HL-60 (cell line): ENCODE data around the gene TPGS2.

Experiments
- POLR2AphosphoS5 ChIP-seq: IDR thresholded peaks from 2 replicates; pipeline ENCODE4 v1.6.1; 2012; ENCODE audit warnings: low read depth
- TF ChIP-seq, protein P1 (sequence below): IDR thresholded peaks from one replicate; pipeline ENCODE4 v1.5.1; 2011; ENCODE audit warnings: low read length, control low read depth, inconsistent platforms; ENCODE audit not compliant: insufficient read depth
- TF ChIP-seq, protein P2 (sequence below): IDR thresholded peaks from 2 replicates; pipeline ENCODE4 v1.6.1; 2012; ENCODE audit warnings: low read depth; ENCODE audit not compliant: insufficient replicate concordance

DNA sequence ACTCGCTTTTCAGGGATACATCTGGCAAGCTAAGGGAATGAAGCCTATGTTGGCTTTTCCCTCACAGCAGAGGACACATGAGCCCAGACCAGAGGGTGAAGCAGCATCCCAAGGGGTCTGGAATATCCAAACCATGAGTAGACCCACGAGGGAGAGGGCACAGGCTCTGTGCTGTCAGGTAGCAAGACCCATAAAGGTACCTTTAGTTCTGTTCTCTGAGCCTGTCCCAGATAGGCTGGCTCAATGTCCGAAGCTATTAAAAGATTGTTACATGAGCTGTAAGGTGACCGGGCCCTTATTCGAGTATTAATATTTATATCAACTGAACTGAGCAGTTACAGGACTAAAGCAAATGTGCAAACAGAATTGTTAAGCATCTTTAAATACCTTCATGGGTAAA, 52.2 kb downstream of the TPGS2 start:
- TF ChIP-seq, protein P1, sequence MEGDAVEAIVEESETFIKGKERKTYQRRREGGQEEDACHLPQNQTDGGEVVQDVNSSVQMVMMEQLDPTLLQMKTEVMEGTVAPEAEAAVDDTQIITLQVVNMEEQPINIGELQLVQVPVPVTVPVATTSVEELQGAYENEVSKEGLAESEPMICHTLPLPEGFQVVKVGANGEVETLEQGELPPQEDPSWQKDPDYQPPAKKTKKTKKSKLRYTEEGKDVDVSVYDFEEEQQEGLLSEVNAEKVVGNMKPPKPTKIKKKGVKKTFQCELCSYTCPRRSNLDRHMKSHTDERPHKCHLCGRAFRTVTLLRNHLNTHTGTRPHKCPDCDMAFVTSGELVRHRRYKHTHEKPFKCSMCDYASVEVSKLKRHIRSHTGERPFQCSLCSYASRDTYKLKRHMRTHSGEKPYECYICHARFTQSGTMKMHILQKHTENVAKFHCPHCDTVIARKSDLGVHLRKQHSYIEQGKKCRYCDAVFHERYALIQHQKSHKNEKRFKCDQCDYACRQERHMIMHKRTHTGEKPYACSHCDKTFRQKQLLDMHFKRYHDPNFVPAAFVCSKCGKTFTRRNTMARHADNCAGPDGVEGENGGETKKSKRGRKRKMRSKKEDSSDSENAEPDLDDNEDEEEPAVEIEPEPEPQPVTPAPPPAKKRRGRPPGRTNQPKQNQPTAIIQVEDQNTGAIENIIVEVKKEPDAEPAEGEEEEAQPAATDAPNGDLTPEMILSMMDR: no peak
- TF ChIP-seq, protein P2, sequence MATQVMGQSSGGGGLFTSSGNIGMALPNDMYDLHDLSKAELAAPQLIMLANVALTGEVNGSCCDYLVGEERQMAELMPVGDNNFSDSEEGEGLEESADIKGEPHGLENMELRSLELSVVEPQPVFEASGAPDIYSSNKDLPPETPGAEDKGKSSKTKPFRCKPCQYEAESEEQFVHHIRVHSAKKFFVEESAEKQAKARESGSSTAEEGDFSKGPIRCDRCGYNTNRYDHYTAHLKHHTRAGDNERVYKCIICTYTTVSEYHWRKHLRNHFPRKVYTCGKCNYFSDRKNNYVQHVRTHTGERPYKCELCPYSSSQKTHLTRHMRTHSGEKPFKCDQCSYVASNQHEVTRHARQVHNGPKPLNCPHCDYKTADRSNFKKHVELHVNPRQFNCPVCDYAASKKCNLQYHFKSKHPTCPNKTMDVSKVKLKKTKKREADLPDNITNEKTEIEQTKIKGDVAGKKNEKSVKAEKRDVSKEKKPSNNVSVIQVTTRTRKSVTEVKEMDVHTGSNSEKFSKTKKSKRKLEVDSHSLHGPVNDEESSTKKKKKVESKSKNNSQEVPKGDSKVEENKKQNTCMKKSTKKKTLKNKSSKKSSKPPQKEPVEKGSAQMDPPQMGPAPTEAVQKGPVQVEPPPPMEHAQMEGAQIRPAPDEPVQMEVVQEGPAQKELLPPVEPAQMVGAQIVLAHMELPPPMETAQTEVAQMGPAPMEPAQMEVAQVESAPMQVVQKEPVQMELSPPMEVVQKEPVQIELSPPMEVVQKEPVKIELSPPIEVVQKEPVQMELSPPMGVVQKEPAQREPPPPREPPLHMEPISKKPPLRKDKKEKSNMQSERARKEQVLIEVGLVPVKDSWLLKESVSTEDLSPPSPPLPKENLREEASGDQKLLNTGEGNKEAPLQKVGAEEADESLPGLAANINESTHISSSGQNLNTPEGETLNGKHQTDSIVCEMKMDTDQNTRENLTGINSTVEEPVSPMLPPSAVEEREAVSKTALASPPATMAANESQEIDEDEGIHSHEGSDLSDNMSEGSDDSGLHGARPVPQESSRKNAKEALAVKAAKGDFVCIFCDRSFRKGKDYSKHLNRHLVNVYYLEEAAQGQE: no peak
- no peak for TF ChIP-seq POLR2AphosphoS5
